GM23338 (cell line): ENCODE results near the gene KLHDC8A. TPM values are rescaled to one million over a fixed set of nuclear protein-coding genes. Genes with fewer than 3 reads are reported as not detected.

Experiments used
- ATAC-seq: fragments of 200-7000 bp; cut with Tn5 transposase; 3 replicates; pipeline ENCODE4 v1.9.1; 2020
- DNase-seq: peaks from one replicate; pipeline ENCODE4 v3.0.0-alpha.2; 2015; ENCODE audit warnings: low spot score
- H2AFZ ChIP-seq: fragments of 200-600 bp; sonication (generic); 2 replicates; pipeline ENCODE4 v1.8.0; 2016; ENCODE audit warnings: antibody characterized with exemption, mild to moderate bottlenecking, moderate library complexity
- H3F3A ChIP-seq: fragments of 200-600 bp; sonication (generic); replicated peaks from 2 replicates; pipeline ENCODE4 v1.8.0; 2017; ENCODE audit warnings: antibody characterized with exemption, mixed run types, low read depth
- H3K27ac ChIP-seq: fragments of 200-600 bp; sonication (generic); 2 replicates; pipeline ENCODE4 v1.6.1; 2016; ENCODE audit warnings: low read depth
- H3K27me3 ChIP-seq: fragments of 200-600 bp; sonication (generic); 2 replicates; pipeline ENCODE4 v1.8.0; 2016; ENCODE audit warnings: mild to moderate bottlenecking, mixed run types, moderate library complexity; ENCODE audit not compliant: insufficient read depth
- H3K36me3 ChIP-seq: fragments of 200-600 bp; sonication (generic); 2 replicates; pipeline ENCODE4 v1.8.0; 2016; ENCODE audit warnings: mild to moderate bottlenecking; ENCODE audit not compliant: insufficient read depth
- H3K4me1 ChIP-seq: fragments of 200-600 bp; sonication (generic); 2 replicates; pipeline ENCODE4 v1.8.0; 2016; ENCODE audit warnings: mild to moderate bottlenecking, moderate library complexity; ENCODE audit not compliant: insufficient read depth
- H3K4me2 ChIP-seq: fragments of 200-600 bp; sonication (generic); 2 replicates; pipeline ENCODE4 v1.7.1; 2017; ENCODE audit warnings: mixed run types
- H3K4me3 ChIP-seq: fragments of 200-600 bp; sonication (generic); 2 replicates; pipeline ENCODE4 v1.6.1; 2016; ENCODE audit warnings: mixed run types
- H3K79me2 ChIP-seq: fragments of 200-600 bp; sonication (generic); replicated peaks from 2 replicates; pipeline ENCODE4 v1.8.0; 2017; ENCODE audit warnings: mild to moderate bottlenecking; ENCODE audit not compliant: insufficient read depth
- H3K9me2 ChIP-seq: fragments of 200-600 bp; sonication (generic); 2 replicates; pipeline ENCODE4 v1.8.0; 2017; ENCODE audit not compliant: insufficient read depth
- H4K20me1 ChIP-seq: fragments of 200-600 bp; sonication (generic); replicated peaks from 2 replicates; pipeline ENCODE4 v1.8.0; 2017; ENCODE audit warnings: mild to moderate bottlenecking; ENCODE audit not compliant: insufficient read depth
- H3K27ac Mint-ChIP-seq: 2 replicates; pipeline ENCODE4 v1.8.0; 2020; ENCODE audit warnings: inconsistent platforms, mild to moderate bottlenecking, moderate library complexity, mixed read lengths
- H3K27me3 Mint-ChIP-seq: 3 replicates; pipeline ENCODE4 v1.8.0; 2022; ENCODE audit warnings: low read depth, mild to moderate bottlenecking, moderate library complexity, mixed read lengths, inconsistent platforms; ENCODE audit not compliant: insufficient read depth, poor library complexity
- H3K36me3 Mint-ChIP-seq: 3 replicates; pipeline ENCODE4 v1.8.0; 2021; ENCODE audit warnings: low read depth, mild to moderate bottlenecking, inconsistent platforms, moderate library complexity, mixed read lengths
- H3K4me1 Mint-ChIP-seq: 3 replicates; pipeline ENCODE4 v1.8.0; 2020; ENCODE audit warnings: mild to moderate bottlenecking, inconsistent platforms, mixed read lengths
- H3K4me3 Mint-ChIP-seq: 3 replicates; pipeline ENCODE4 v1.8.0; 2021; ENCODE audit warnings: moderate library complexity, mild to moderate bottlenecking, inconsistent platforms, mixed read lengths
- H3K9me3 Mint-ChIP-seq: 3 replicates; pipeline ENCODE4 v1.8.0; 2020; ENCODE audit warnings: moderate library complexity, mild to moderate bottlenecking, inconsistent platforms, mixed read lengths
- CREB1 ChIP-seq: fragments of 250-450 bp; sonication (Bioruptor Pico); IDR thresholded peaks from 2 replicates; pipeline ENCODE4 v1.5.0; 2020; ENCODE audit warnings: low read depth, mild to moderate bottlenecking, moderate library complexity
- EZH2 ChIP-seq: fragments of 200-600 bp; sonication (generic); IDR thresholded peaks from one replicate; pipeline ENCODE4 v1.8.0; 2017; ENCODE audit warnings: antibody characterized with exemption, mild to moderate bottlenecking, low read depth; ENCODE audit not compliant: unreplicated experiment
- EZH2phosphoT487 ChIP-seq: fragments of 200-600 bp; sonication (generic); IDR thresholded peaks from one replicate; pipeline ENCODE4 v1.8.1; 2018; ENCODE audit warnings: antibody characterized with exemption; ENCODE audit not compliant: unreplicated experiment
- JUNB ChIP-seq: IDR thresholded peaks from one replicate; pipeline ENCODE4 v1.6.1; 2016; ENCODE audit warnings: antibody characterized with exemption; ENCODE audit not compliant: unreplicated experiment
- NANOG ChIP-seq: IDR thresholded peaks from 2 replicates; pipeline ENCODE4 v1.6.1; 2016; ENCODE audit warnings: antibody characterized with exemption, borderline replicate concordance
- POLR2AphosphoS5 ChIP-seq: IDR thresholded peaks from 2 replicates; pipeline ENCODE4 v1.6.1; 2016; ENCODE audit warnings: antibody characterized with exemption, low read depth
- STAT1 ChIP-seq: IDR thresholded peaks from one replicate; pipeline ENCODE4 v1.6.1; 2016; ENCODE audit warnings: antibody characterized with exemption; ENCODE audit not compliant: unreplicated experiment
- ZNF114 ChIP-seq: fragments of 250-450 bp; sonication (Bioruptor Pico); IDR thresholded peaks from 2 replicates; pipeline ENCODE4 v1.5.0; 2020; ENCODE audit warnings: mild to moderate bottlenecking, moderate library complexity
- ZNF331 ChIP-seq: fragments of 250-450 bp; sonication (Bioruptor Pico); IDR thresholded peaks from 2 replicates; pipeline ENCODE4 v1.5.0; 2020; ENCODE audit warnings: low read depth, mild to moderate bottlenecking, moderate library complexity
- polyA plus RNA-seq: library from polyadenylated mRNA; unstranded; fragments of >200 nt; fragmentation: Nextera tagmentation; extraction: Ambion mirVana; gene quantifications from 2 replicates; pipeline ENCODE4 v1.2.1, GENCODE V29; 2016
- total RNA-seq: library from RNA; depleted of rRNA; stranded (reverse); fragments of >200 nt; shearing (Covaris generic); gene quantifications from 2 replicates; pipeline ENCODE4 v1.2.3, GENCODE V29; 2014
- TF ChIP-seq, protein P1 (sequence below): IDR thresholded peaks from 2 replicates; pipeline ENCODE4 v1.6.1; 2016; ENCODE audit warnings: antibody characterized with exemption
- TF ChIP-seq, protein P2 (sequence below): fragments of 250-450 bp; sonication (Bioruptor Pico); IDR thresholded peaks from 2 replicates; pipeline ENCODE4 v1.5.0; 2020; ENCODE audit warnings: mild to moderate bottlenecking, moderate library complexity
- TF ChIP-seq, protein P3 (sequence below): IDR thresholded peaks from one replicate; pipeline ENCODE4 v1.6.1; 2018; ENCODE audit warnings: antibody characterized with exemption; ENCODE audit not compliant: unreplicated experiment

The KLHDC8A gene
- total and polyA plus RNA-seq, 2 experiments from 2014 or later: 1.7 to 2.8 TPM

DNA sequence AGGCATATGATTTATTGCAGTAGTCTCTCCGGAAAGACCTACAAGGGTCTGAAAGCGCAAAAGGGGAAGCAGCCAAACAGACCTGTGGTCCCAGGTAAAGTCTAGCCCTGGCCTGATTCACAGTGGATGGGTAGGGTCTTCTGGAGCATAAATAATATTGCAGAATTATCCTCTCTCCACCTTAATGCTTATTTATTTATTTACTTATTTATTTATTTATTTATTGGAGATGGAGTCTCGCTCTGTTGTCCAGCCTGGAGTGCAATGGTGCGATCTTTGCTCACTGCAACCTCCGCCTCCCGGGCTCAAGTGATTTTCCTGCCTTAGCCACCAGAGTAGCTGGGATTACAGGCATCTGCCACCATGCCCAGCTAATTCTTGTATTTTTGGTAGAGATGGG is 11.8 kb upstream of the KLHDC8A start (continued):
- TF ChIP-seq, protein P1, sequence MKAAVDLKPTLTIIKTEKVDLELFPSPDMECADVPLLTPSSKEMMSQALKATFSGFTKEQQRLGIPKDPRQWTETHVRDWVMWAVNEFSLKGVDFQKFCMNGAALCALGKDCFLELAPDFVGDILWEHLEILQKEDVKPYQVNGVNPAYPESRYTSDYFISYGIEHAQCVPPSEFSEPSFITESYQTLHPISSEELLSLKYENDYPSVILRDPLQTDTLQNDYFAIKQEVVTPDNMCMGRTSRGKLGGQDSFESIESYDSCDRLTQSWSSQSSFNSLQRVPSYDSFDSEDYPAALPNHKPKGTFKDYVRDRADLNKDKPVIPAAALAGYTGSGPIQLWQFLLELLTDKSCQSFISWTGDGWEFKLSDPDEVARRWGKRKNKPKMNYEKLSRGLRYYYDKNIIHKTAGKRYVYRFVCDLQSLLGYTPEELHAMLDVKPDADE: no peak
- no peak for TF ChIP-seq JUNB

DNA sequence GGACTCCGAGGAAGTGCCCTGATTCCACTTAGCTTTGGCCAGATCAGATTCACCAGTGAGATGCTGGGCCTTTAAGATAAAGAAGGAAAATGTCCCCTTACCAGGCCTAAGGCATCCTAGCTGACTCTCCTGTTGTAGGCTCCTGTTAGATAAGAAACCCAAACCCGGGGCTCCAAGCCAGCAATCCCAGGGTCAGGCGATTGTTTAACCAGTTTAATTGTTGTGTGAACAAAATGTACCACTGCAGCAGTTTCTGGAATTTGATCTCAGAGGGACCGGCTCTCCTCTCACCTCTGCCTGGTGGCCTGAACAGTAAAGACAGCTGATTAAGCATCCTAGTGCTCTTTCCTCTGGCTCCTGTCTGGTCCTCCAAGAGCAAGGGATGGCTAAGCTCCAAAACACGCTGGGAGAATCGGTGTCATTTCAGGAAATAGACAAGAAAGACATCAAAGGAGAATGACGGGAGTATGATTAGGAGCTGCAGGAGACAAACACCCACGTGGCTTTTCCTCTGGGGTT is 9.3 kb upstream of the KLHDC8A start:
- H3K27ac Mint-ChIP-seq: no peak overlapping the region
- TF ChIP-seq NANOG: no peak
- no peak for TF ChIP-seq EZH2
- TF ChIP-seq, protein P1: no peak
- TF ChIP-seq, protein P2, sequence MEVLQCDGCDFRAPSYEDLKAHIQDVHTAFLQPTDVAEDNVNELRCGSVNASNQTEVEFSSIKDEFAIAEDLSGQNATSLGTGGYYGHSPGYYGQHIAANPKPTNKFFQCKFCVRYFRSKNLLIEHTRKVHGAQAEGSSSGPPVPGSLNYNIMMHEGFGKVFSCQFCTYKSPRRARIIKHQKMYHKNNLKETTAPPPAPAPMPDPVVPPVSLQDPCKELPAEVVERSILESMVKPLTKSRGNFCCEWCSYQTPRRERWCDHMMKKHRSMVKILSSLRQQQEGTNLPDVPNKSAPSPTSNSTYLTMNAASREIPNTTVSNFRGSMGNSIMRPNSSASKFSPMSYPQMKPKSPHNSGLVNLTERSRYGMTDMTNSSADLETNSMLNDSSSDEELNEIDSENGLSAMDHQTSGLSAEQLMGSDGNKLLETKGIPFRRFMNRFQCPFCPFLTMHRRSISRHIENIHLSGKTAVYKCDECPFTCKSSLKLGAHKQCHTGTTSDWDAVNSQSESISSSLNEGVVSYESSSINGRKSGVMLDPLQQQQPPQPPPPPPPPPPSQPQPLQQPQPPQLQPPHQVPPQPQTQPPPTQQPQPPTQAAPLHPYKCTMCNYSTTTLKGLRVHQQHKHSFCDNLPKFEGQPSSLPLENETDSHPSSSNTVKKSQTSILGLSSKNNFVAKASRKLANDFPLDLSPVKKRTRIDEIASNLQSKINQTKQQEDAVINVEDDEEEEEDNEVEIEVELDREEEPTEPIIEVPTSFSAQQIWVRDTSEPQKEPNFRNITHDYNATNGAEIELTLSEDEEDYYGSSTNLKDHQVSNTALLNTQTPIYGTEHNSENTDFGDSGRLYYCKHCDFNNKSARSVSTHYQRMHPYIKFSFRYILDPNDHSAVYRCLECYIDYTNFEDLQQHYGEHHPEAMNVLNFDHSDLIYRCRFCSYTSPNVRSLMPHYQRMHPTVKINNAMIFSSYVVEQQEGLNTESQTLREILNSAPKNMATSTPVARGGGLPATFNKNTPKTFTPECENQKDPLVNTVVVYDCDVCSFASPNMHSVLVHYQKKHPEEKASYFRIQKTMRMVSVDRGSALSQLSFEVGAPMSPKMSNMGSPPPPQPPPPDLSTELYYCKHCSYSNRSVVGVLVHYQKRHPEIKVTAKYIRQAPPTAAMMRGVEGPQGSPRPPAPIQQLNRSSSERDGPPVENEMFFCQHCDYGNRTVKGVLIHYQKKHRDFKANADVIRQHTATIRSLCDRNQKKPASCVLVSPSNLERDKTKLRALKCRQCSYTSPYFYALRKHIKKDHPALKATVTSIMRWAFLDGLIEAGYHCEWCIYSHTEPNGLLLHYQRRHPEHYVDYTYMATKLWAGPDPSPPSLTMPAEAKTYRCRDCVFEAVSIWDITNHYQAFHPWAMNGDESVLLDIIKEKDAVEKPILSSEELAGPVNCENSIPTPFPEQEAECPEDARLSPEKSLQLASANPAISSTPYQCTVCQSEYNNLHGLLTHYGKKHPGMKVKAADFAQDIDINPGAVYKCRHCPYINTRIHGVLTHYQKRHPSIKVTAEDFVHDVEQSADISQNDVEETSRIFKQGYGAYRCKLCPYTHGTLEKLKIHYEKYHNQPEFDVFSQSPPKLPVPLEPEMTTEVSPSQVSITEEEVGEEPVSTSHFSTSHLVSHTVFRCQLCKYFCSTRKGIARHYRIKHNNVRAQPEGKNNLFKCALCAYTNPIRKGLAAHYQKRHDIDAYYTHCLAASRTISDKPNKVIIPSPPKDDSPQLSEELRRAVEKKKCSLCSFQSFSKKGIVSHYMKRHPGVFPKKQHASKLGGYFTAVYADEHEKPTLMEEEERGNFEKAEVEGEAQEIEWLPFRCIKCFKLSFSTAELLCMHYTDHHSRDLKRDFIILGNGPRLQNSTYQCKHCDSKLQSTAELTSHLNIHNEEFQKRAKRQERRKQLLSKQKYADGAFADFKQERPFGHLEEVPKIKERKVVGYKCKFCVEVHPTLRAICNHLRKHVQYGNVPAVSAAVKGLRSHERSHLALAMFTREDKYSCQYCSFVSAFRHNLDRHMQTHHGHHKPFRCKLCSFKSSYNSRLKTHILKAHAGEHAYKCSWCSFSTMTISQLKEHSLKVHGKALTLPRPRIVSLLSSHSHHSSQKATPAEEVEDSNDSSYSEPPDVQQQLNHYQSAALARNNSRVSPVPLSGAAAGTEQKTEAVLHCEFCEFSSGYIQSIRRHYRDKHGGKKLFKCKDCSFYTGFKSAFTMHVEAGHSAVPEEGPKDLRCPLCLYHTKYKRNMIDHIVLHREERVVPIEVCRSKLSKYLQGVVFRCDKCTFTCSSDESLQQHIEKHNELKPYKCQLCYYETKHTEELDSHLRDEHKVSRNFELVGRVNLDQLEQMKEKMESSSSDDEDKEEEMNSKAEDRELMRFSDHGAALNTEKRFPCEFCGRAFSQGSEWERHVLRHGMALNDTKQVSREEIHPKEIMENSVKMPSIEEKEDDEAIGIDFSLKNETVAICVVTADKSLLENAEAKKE (CRISPR knock-in tag): no peak
- TF ChIP-seq ZNF331: no peak
- TF ChIP-seq, protein P3, sequence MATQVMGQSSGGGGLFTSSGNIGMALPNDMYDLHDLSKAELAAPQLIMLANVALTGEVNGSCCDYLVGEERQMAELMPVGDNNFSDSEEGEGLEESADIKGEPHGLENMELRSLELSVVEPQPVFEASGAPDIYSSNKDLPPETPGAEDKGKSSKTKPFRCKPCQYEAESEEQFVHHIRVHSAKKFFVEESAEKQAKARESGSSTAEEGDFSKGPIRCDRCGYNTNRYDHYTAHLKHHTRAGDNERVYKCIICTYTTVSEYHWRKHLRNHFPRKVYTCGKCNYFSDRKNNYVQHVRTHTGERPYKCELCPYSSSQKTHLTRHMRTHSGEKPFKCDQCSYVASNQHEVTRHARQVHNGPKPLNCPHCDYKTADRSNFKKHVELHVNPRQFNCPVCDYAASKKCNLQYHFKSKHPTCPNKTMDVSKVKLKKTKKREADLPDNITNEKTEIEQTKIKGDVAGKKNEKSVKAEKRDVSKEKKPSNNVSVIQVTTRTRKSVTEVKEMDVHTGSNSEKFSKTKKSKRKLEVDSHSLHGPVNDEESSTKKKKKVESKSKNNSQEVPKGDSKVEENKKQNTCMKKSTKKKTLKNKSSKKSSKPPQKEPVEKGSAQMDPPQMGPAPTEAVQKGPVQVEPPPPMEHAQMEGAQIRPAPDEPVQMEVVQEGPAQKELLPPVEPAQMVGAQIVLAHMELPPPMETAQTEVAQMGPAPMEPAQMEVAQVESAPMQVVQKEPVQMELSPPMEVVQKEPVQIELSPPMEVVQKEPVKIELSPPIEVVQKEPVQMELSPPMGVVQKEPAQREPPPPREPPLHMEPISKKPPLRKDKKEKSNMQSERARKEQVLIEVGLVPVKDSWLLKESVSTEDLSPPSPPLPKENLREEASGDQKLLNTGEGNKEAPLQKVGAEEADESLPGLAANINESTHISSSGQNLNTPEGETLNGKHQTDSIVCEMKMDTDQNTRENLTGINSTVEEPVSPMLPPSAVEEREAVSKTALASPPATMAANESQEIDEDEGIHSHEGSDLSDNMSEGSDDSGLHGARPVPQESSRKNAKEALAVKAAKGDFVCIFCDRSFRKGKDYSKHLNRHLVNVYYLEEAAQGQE: no peak
- no peak for TF ChIP-seq ZNF114 (CRISPR knock-in tag)
- TF ChIP-seq STAT1: no peak
- no peak for TF ChIP-seq EZH2phosphoT487
- no peak for TF ChIP-seq CREB1
- TF ChIP-seq JUNB: no peak
- TF ChIP-seq POLR2AphosphoS5: no peak

More for the DNA sequence above, 9.3 kb upstream of the KLHDC8A start:
- Histone ChIP-seq H3K36me3 (no peaks in the 10 kb centered on the region), H3K79me2 (no peaks in the 10 kb centered on the region), H2AFZ (peak overlapping the region; percentile 97), H3K27ac (no peak overlapping the region), H3K9me2 (no peaks in the 10 kb centered on the region), H3F3A (peaks cover 6% of the 10 kb centered on the region; the same call in 1 of the 2 replicates), H3K4me2 (no peak overlapping the region), H3K27me3 (no peaks in the 10 kb centered on the region), H3K4me1 (peaks cover 14% of the 10 kb centered on the region; the same call in 1 of the 2 replicates), H4K20me1 (no peaks in the 10 kb centered on the region), H3K4me3 (no peak overlapping the region)
- no peak for DNase-seq
- H3K9me3 Mint-ChIP-seq: no peaks in the 10 kb centered on the region
- 0 out of 3 replicates have a peak, but pooled peaks cover 4% of the 10 kb centered on the region for H3K4me1 Mint-ChIP-seq
- peaks cover 5% of the 10 kb centered on the region for H3K27me3 Mint-ChIP-seq
- peak; percentile 36; the same call in 2 of the 3 replicates for ATAC-seq
- H3K4me3 Mint-ChIP-seq: no peak overlapping the region
- no peaks in the 10 kb centered on the region for H3K36me3 Mint-ChIP-seq
